NB4 (cell line): Measurements from ENCODE around the gene SLC35C1.

Source experiments
- CTCF ChIP-seq: IDR thresholded peaks from one replicate; pipeline ENCODE4 v1.5.1; 2012; ENCODE audit warnings: low read depth, low read length
- MAX ChIP-seq: IDR thresholded peaks from 2 replicates; pipeline ENCODE4 v1.6.1; 2011; ENCODE audit warnings: low read depth, low read length
- POLR2A ChIP-seq: IDR thresholded peaks from 2 replicates; pipeline ENCODE4 v1.6.1; 2011; ENCODE audit warnings: mild to moderate bottlenecking; ENCODE audit not compliant: insufficient read length; ENCODE audit errors: extremely low read depth

- no peak for TF ChIP-seq CTCF
- TF ChIP-seq POLR2A: no peak
- no peak for TF ChIP-seq MAX
These were observed 39.1 kb upstream of the SLC35C1 start for GRCh38 chr11:45765836-45766235.
